ENCODE data around the gene GMEB2. TPM values are rescaled to one million over a fixed set of nuclear protein-coding genes. Genes with fewer than 3 reads are reported as not detected.

The GMEB2 gene
- total RNA-seq, 1 donor from 2014 or later: 4.5 TPM

Other genes starting within 250 kb of the GMEB2 start
- gene KCNQ2, start 154.4 kb downstream of the GMEB2 start, total RNA-seq: not detected
- gene EEF1A2, start 128.0 kb downstream of the GMEB2 start, total RNA-seq: 0.73 TPM
- gene PPDPF, start 106.3 kb downstream of the GMEB2 start, total RNA-seq: 88.0 TPM
- gene PTK6, start 89.7 kb downstream of the GMEB2 start, total RNA-seq: 12.0 TPM
- gene SRMS, start 79.4 kb downstream of the GMEB2 start, total RNA-seq: not detected
- not detected for gene FNDC11, start 72.9 kb downstream of the GMEB2 start, total RNA-seq
- 18.1 TPM for gene HELZ2, start 52.9 kb downstream of the GMEB2 start, total RNA-seq
- 1.5 TPM for gene STMN3, start 26.3 kb upstream of the GMEB2 start, total RNA-seq
- gene RTEL1, start 31.2 kb upstream of the GMEB2 start, total RNA-seq: 13.8 TPM
- gene TNFRSF6B, start 69.6 kb upstream of the GMEB2 start, total RNA-seq: 0.40 TPM
- gene ARFRP1, start 80.9 kb upstream of the GMEB2 start, total RNA-seq: 23.6 TPM
- gene ZGPAT, start 80.9 kb upstream of the GMEB2 start, total RNA-seq: 64.1 TPM
- 122 TPM for gene LIME1, start 109.6 kb upstream of the GMEB2 start, total RNA-seq
- 195 TPM for gene SLC2A4RG, start 112.7 kb upstream of the GMEB2 start, total RNA-seq
- gene ZBTB46, start 204.2 kb upstream of the GMEB2 start, total RNA-seq: 4.7 TPM
- not detected for gene ABHD16B, start 234.4 kb upstream of the GMEB2 start, total RNA-seq
- gene TPD52L2, start 238.2 kb upstream of the GMEB2 start, total RNA-seq: 17.3 TPM

Data from left lobe of liver (tissue), 1 donor.